T-helper 2 cell treated with Interferon-gamma antibody and Interleukin-4, amounts not matched to agents 5 μg/mL and 100 μg/mL, for 36 hours (primary cell): ENCODE data around the gene MISFA.
A peak's percentile ranks its signal among the peaks of the same experiment; 100 is the strongest.
"Not testable (repeated sequence)": the region's sequence is repeated elsewhere in the genome, so short reads cannot be mapped to it uniquely, and the experiment has no call there.

Experiments
- DNase-seq: peaks from one replicate; pipeline ENCODE4 v3.0.0; 2021; ENCODE audit warnings: low spot score
- H3K27ac Mint-ChIP-seq: one replicate; pipeline ENCODE4 v1.8.0; 2021; ENCODE audit warnings: mild to moderate bottlenecking, mixed read lengths
- H3K27me3 Mint-ChIP-seq: one replicate; pipeline ENCODE4 v1.8.0; 2021; ENCODE audit warnings: low read depth, mixed read lengths
- H3K36me3 Mint-ChIP-seq: one replicate; pipeline ENCODE4 v1.8.0; 2021; ENCODE audit warnings: low read depth, mixed read lengths
- H3K4me1 Mint-ChIP-seq: one replicate; pipeline ENCODE4 v1.8.0; 2021; ENCODE audit warnings: low read depth, mixed read lengths
- H3K4me3 Mint-ChIP-seq: one replicate; pipeline ENCODE4 v1.8.0; 2022; ENCODE audit warnings: mild to moderate bottlenecking, moderate library complexity, mixed read lengths
- H3K9me3 Mint-ChIP-seq: one replicate; pipeline ENCODE4 v1.8.0; 2021; ENCODE audit warnings: mixed read lengths

MISFA gene

DNA sequence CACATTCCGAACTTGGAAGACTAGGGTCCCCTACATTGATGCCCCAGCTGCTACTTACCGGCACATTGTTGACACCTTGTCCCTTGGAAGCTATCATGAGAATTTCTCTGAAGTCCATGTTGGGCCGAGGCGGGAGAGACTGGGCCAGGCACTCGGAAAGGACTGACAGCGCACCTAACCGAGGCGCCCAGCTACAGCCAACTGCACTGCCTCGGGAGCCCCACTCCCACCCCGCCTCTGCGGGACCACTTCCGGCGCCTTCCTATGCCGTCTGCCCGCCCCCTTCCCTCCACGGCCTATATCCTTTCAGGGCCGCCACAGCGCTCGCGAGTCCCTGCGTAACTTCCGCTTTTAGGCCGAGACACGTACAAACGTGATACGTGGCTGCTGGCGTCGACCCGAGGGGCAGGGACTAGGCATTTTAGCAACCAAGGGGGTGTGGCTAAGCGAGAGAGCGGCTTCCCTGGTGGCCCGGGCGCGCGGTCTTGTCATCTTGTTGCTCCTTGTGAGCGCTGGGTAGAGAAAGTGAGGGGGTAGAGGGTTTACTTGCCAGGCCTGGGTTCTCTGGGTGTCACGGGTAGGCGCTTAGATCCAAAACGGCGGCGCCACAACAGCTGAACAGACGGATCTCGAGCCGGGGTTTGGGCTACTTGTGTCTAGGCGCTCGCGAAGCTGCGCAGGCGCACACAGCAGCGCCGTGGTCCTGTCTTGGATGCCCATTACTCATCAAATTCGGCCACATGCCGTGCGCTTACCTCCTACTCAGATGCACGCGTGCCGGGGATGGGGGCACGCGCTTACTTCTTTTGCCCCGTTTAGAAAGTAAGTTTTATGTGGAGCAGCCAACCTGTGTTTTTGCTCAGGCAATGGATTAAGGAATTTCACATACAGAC is 34.8 kb downstream of the MISFA start, which contains the start of gene SPTY2D1:
TSS of gene SPTY2D1 (minus strand) at position 203 of the 893 bp plus-strand sequence. CDS start at position 118, 85 bp downstream.
- Mint-ChIP-seq H3K36me3 (peaks cover 3% of the 10 kb centered on the region), H3K4me1 (peaks cover 18% of the 10 kb centered on the region), H3K27me3 (no peaks in the 10 kb centered on the region), H3K4me3 (peak within 1 kb of the TSS; percentile 84), H3K27ac (peak within 1 kb of the TSS; percentile 92), H3K9me3 (no peaks in the 10 kb centered on the region)
- peak; percentile 98 for DNase-seq

DNA sequence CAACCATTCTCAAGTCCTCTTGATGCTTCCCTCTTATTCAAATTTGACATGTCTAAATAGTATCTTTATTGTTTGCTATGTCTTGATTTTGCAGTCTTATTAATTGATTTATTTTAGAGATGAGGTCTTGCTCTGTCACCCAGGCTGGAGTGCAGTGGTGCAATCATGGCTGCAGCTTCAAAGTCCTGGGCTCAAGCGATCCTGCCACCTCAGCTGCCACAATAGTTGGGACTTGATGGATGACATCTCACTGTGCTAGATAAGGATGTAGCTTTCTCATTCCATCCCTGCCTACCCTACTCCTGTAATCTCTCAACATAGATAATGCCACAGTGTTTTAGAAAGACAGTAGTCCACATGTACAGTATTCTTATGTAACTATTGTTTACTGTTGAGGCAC is 42.1 kb downstream of the MISFA start:
- peaks cover 11% of the 10 kb centered on the region for H3K27me3 Mint-ChIP-seq
- no peaks in the 10 kb centered on the region for H3K4me1 Mint-ChIP-seq
- H3K9me3 Mint-ChIP-seq: no peaks in the 10 kb centered on the region
- H3K36me3 Mint-ChIP-seq: no peaks in the 10 kb centered on the region
- H3K4me3 Mint-ChIP-seq: no peak overlapping the region
- no peak for DNase-seq
- H3K27ac Mint-ChIP-seq: no peak overlapping the region

DNA sequence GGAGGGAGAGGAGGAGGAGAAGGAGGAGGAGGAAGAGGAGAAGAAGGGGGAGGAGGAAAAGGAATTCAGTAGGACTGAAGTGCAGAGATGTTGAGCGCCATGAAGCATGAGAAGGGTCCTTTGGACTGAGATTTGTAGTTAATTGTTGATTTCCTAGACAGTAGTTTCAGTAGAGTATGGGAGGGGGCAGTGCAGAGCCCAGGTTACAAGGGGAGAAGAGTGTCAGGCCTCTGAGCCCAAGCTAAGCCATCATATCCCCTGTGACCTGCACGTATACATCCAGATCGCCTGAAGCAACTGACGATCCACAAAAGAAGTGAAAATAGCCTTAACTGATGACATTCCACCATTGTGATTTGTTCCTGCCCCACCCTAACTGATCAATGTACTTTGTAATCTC is 43.4 kb downstream of the MISFA start:
- H3K36me3 Mint-ChIP-seq, H3K4me1 Mint-ChIP-seq, H3K27ac Mint-ChIP-seq, H3K9me3 Mint-ChIP-seq, DNase-seq, H3K4me3 Mint-ChIP-seq: not testable (repeated sequence)
- peaks cover 11% of the 10 kb centered on the region for H3K27me3 Mint-ChIP-seq

DNA sequence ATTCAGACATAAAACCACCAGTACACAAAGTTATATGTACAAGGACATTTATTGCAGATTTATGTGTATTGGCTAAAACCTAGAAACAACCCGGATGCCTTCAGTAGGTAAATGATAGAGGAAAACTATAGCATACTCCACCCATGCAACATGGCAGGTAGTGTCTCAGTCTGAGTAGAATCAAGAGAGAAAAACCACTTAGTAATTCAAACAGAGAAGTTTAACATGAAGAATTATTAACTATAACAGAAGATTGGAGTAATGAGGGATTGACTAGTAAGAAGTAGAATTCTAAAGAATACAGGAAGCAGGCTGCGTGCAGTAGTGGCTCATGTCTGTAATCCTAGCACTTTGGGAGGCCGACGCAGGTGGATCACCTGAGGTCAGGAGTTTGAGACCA is 50.8 kb downstream of the MISFA start:
- DNase-seq: no peak
- H3K4me3 Mint-ChIP-seq: no peak overlapping the region
- H3K27me3 Mint-ChIP-seq: no peaks in the 10 kb centered on the region
- H3K4me1 Mint-ChIP-seq: peaks cover 9% of the 10 kb centered on the region
- H3K9me3 Mint-ChIP-seq: no peaks in the 10 kb centered on the region
- no peaks in the 10 kb centered on the region for H3K36me3 Mint-ChIP-seq
- no peak overlapping the region for H3K27ac Mint-ChIP-seq

DNA sequence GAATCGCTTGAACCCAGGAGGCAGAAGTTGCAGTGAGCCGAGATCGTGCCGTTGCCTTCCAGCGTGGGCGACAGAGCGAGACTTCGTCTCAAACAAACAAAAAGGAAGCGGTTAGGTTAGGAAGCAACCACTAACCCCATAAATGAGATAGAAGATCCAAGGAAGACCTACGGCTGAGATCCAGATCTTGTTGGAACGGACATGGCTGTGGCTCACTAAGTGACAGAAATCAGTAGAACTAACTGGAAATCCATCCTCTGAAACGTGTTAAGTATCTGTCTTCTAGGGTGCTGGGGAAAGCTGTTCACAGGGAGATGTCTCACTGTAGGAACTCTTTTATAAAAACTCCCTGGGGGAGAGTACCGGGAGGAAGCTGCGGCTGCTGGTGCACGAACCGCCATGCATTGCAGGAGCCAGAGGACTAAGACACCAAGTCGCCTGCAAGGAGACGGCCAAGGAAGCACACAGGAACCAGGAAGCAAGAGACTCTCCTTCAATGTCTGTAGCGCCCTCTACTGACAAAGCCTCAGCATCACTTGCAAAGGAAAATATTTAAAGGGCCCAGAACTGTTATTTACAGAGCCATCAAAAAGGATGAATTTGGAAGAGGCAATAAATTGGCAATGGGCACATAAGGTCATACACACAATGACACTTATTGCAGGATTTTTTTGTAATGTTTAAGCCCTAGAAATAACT is 51.4 kb downstream of the MISFA start:
- Mint-ChIP-seq H3K27ac (no peak overlapping the region), H3K9me3 (no peaks in the 10 kb centered on the region), H3K27me3 (no peaks in the 10 kb centered on the region), H3K36me3 (no peaks in the 10 kb centered on the region), H3K4me3 (no peak overlapping the region), H3K4me1 (peaks cover 9% of the 10 kb centered on the region)
- DNase-seq: peak; percentile 17
